Neuronal stem cell (in vitro differentiated cells): Measurements from ENCODE around the gene ANKAR.
"Not testable (repeated sequence)": the region's sequence is repeated elsewhere in the genome, so short reads cannot be mapped to it uniquely, and the experiment has no call there.

Experiments used
- DNase-seq: peaks from one replicate; pipeline ENCODE4 v3.0.0-alpha.2; 2013; ENCODE audit warnings: low spot score
- H2AFZ ChIP-seq: one replicate; pipeline ENCODE4 v1.6.1; 2013; ENCODE audit warnings: mild to moderate bottlenecking, low read length, inconsistent platforms
- H2AK5ac ChIP-seq: 2 replicates; pipeline ENCODE4 v1.6.1; 2013; ENCODE audit warnings: low read depth, mild to moderate bottlenecking, inconsistent platforms, low read length, moderate library complexity, mixed read lengths
- H2BK120ac ChIP-seq: 2 replicates; pipeline ENCODE4 v1.6.1; 2013; ENCODE audit warnings: low read depth, mild to moderate bottlenecking, inconsistent platforms, low read length, moderate library complexity, mixed read lengths
- H2BK12ac ChIP-seq: one replicate; pipeline ENCODE4 v1.6.1; 2013; ENCODE audit warnings: low read length, inconsistent platforms
- H2BK15ac ChIP-seq: 2 replicates; pipeline ENCODE4 v1.6.1; 2013; ENCODE audit warnings: mild to moderate bottlenecking, low read length, inconsistent platforms, mixed read lengths
- H2BK5ac ChIP-seq: one replicate; pipeline ENCODE4 v1.6.1; 2013; ENCODE audit warnings: inconsistent platforms, mild to moderate bottlenecking, low read length, moderate library complexity
- H3K14ac ChIP-seq: one replicate; pipeline ENCODE4 v1.6.1; 2013; ENCODE audit warnings: low read length, inconsistent platforms
- H3K18ac ChIP-seq: 2 replicates; pipeline ENCODE4 v1.6.1; 2013; ENCODE audit warnings: low read length, inconsistent platforms
- H3K23ac ChIP-seq: 2 replicates; pipeline ENCODE4 v1.6.1; 2013; ENCODE audit warnings: low read depth, mild to moderate bottlenecking, mixed read lengths, low read length, inconsistent platforms; ENCODE audit not compliant: poor library complexity
- H3K27ac ChIP-seq: replicated peaks from 3 replicates; pipeline ENCODE4 v1.5.1; 2013; ENCODE audit warnings: low read length, inconsistent platforms
- H3K27me3 ChIP-seq, 3 experiments: 2 replicates each; pipeline ENCODE4 v1.6.1; 2013; ENCODE audit warnings: low read length in 3 of 3, mild to moderate bottlenecking in 2 of 3, inconsistent platforms in 1 of 3, low read depth in 1 of 3, mixed read lengths in 1 of 3, moderate library complexity in 1 of 3; ENCODE audit not compliant: control insufficient read depth in 3 of 3, insufficient read depth in 3 of 3
- H3K36me3 ChIP-seq, 2 donors: replicated peaks in 1 of 2; 2 replicates each; pipeline ENCODE4 v1.6.1; 2013; ENCODE audit warnings: low read length in 2 of 2; ENCODE audit not compliant: control insufficient read depth in 2 of 2, insufficient read depth in 2 of 2
- H3K4ac ChIP-seq: 2 replicates; pipeline ENCODE4 v1.6.1; 2013; ENCODE audit warnings: inconsistent platforms, mild to moderate bottlenecking, low read length, moderate library complexity
- H3K4me1 ChIP-seq, 2 donors: 1 replicate in 1 of 2; 2 replicates in 1 of 2; pipeline ENCODE4 v1.6.1; 2013; ENCODE audit warnings: low read length in 2 of 2, low read depth in 1 of 2; ENCODE audit not compliant: control insufficient read depth in 2 of 2, insufficient read depth in 1 of 2
- H3K4me2 ChIP-seq: one replicate; pipeline ENCODE4 v1.6.1; 2013; ENCODE audit warnings: mild to moderate bottlenecking, low read length, inconsistent platforms; ENCODE audit not compliant: insufficient read depth, poor library complexity, severe bottlenecking
- H3K4me3 ChIP-seq, 2 donors: 2 replicates each; pipeline ENCODE4 v1.5.1; 2013; ENCODE audit warnings: low read length in 2 of 2, mild to moderate bottlenecking in 2 of 2, inconsistent platforms in 1 of 2, moderate library complexity in 1 of 2
- H3K79me1 ChIP-seq: one replicate; pipeline ENCODE4 v1.6.1; 2013; ENCODE audit warnings: low read depth, mild to moderate bottlenecking, inconsistent platforms, low read length, moderate library complexity
- H3K9ac ChIP-seq: one replicate; pipeline ENCODE4 v1.6.1; 2013; ENCODE audit warnings: mild to moderate bottlenecking, low read depth, low read length, inconsistent platforms; ENCODE audit not compliant: poor library complexity
- H3K9me3 ChIP-seq, 2 donors: replicated peaks in 1 of 2; 2 replicates each; pipeline versions ENCODE3 to v1.6.1; 2013; ENCODE audit warnings: low read length in 2 of 2, mild to moderate bottlenecking in 2 of 2, inconsistent platforms in 1 of 2, low read depth in 1 of 2, mixed read lengths in 1 of 2, moderate library complexity in 1 of 2; ENCODE audit not compliant: control insufficient read depth in 2 of 2, insufficient read depth in 1 of 2
- H4K8ac ChIP-seq: one replicate; pipeline ENCODE4 v1.6.1; 2013; ENCODE audit warnings: low read depth, mild to moderate bottlenecking, inconsistent platforms, low read length, moderate library complexity
- H4K91ac ChIP-seq: one replicate; pipeline ENCODE4 v1.6.1; 2013; ENCODE audit warnings: low read length, low read depth, mild to moderate bottlenecking, inconsistent platforms; ENCODE audit not compliant: poor library complexity
- WGBS, 2 donors: extraction: QIAGEN DNeasy Blood & Tissue Kit; methylation state at CpG; one replicate each; pipeline ENCODE4 v1.1.7; 2013; ENCODE audit warnings: missing lambda C conversion rate in 2 of 2, mixed read lengths in 1 of 2; ENCODE audit not compliant: insufficient read length in 2 of 2, insufficient replicate concordance in 1 of 2; ENCODE audit errors: extremely low coverage in 2 of 2; 5-methylcytosine and 5-hydroxymethylcytosine counted together

ANKAR gene

GRCh38 chr2:189709501-189710221 is 35.2 kb downstream of the ANKAR start:
- Histone ChIP-seq H4K8ac (no peak overlapping the region), H3K27me3 (no peaks in the 10 kb centered on the region), H2BK15ac (no peak overlapping the region), H3K36me3 (peaks cover 0 to 3% of the 10 kb centered on the region in 2 donors), H2BK12ac (no peak overlapping the region), H2AFZ (peak overlapping the region; percentile 26), H3K4me3 (no peak overlapping the region), H4K91ac (no peak overlapping the region), H3K23ac (no peak overlapping the region), H3K4ac (no peak overlapping the region), H3K4me1 (no peaks in the 10 kb centered on the region), H3K9me3 (peaks cover 2 to 4% of the 10 kb centered on the region in 2 donors), H2BK120ac (no peak overlapping the region), H2BK5ac (no peak overlapping the region), H3K27ac (no peak overlapping the region), H3K79me1 (no peaks in the 10 kb centered on the region), H3K14ac (no peak overlapping the region), H3K18ac (no peak overlapping the region), H3K4me2 (no peak overlapping the region), H2AK5ac (no peak overlapping the region), H3K9ac (no peak overlapping the region)
- WGBS, 2 donors: no CpG with 5 or more reads among the region's 5 CpGs
- DNase-seq: no peak

DNA sequence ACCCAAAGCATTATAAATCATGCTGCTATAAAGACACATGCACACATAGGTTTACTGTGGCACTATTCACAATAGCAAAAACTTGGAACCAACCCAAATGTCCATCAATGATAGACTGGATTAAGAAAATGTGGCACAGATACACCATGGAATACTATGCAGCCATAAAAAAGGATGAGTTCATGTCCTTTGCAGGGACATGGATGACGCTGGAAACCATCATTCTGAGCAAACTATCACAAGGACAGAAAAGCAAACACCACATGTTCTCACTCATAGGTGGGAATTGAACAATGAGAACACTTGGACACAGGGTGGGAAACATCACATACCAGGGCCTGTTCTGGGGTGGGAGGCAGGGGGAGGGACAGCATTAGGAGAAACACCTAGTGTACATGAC is 43.1 kb downstream of the ANKAR start:
- H3K36me3 ChIP-seq, H2AK5ac ChIP-seq, DNase-seq, H3K4me3 ChIP-seq, H3K23ac ChIP-seq, H3K4me1 ChIP-seq, H3K4me2 ChIP-seq, H2BK120ac ChIP-seq, H3K27me3 ChIP-seq, H2AFZ ChIP-seq, H3K9ac ChIP-seq, H3K9me3 ChIP-seq, H3K27ac ChIP-seq, H4K8ac ChIP-seq, H3K14ac ChIP-seq, H2BK15ac ChIP-seq, H3K79me1 ChIP-seq, H3K4ac ChIP-seq, H2BK12ac ChIP-seq, H3K18ac ChIP-seq, H4K91ac ChIP-seq, H2BK5ac ChIP-seq: not testable (repeated sequence)
- no CpG with 5 or more reads among the region's 1 CpG for WGBS, 2 donors

GRCh38 chr2:189719571-189719970 is 45.1 kb downstream of the ANKAR start:
- Histone ChIP-seq H3K27me3 (no peaks in the 10 kb centered on the region), H3K23ac (no peak overlapping the region), H3K79me1 (no peaks in the 10 kb centered on the region), H3K9me3 (no peaks in the 10 kb centered on the region), H3K36me3 (no peaks in the 10 kb centered on the region), H3K9ac (no peak overlapping the region), H3K4ac (no peak overlapping the region), H3K4me1 (no peaks in the 10 kb centered on the region), H2AK5ac (no peak overlapping the region), H4K91ac (no peak overlapping the region), H2BK120ac (no peak overlapping the region), H4K8ac (no peak overlapping the region), H3K27ac (no peak overlapping the region), H3K18ac (no peak overlapping the region), H2AFZ (no peak overlapping the region), H2BK12ac (no peak overlapping the region), H2BK15ac (no peak overlapping the region), H3K4me3 (no peak overlapping the region), H3K14ac (no peak overlapping the region), H2BK5ac (no peak overlapping the region), H3K4me2 (no peak overlapping the region)
- WGBS, 2 donors: no CpG with 5 or more reads among the region's 4 CpGs
- no peak for DNase-seq

GRCh38 chr2:189723192-189723591 is 48.7 kb downstream of the ANKAR start:
- DNase-seq: no peak
- Histone ChIP-seq H3K36me3 (no peaks in the 10 kb centered on the region), H3K4me2 (no peak overlapping the region), H3K27me3 (no peaks in the 10 kb centered on the region), H3K18ac (no peak overlapping the region), H2BK5ac (no peak overlapping the region), H4K8ac (no peak overlapping the region), H3K79me1 (no peaks in the 10 kb centered on the region), H2BK15ac (no peak overlapping the region), H3K23ac (no peak overlapping the region), H3K14ac (no peak overlapping the region), H3K4ac (no peak overlapping the region), H2BK12ac (no peak overlapping the region), H2AK5ac (no peak overlapping the region), H4K91ac (no peak overlapping the region), H3K9ac (no peak overlapping the region), H3K4me3 (no peak overlapping the region), H2AFZ (no peak overlapping the region), H2BK120ac (no peak overlapping the region), H3K27ac (no peak overlapping the region), H3K4me1 (no peaks in the 10 kb centered on the region), H3K9me3 (no peaks in the 10 kb centered on the region)
